ENCODE data around the gene HIPK3.

GRCh38 chr11:33311680-33312079 lies 54.5 kb downstream of the HIPK3 start:
- no peak for TF ChIP-seq CTCF (IDR thresholded peaks at IDR 0.05; ENCODE audit: insufficient read depth, low read depth, low read length)
- no peak for TF ChIP-seq EZH2 (IDR thresholded peaks at IDR 0.05; ENCODE audit: insufficient read depth, low read length)
